ENCODE measurements around the gene SMPDL3A.
A peak's percentile ranks its signal among the peaks of the same experiment; 100 is the strongest.

The SMPDL3A gene

DNA sequence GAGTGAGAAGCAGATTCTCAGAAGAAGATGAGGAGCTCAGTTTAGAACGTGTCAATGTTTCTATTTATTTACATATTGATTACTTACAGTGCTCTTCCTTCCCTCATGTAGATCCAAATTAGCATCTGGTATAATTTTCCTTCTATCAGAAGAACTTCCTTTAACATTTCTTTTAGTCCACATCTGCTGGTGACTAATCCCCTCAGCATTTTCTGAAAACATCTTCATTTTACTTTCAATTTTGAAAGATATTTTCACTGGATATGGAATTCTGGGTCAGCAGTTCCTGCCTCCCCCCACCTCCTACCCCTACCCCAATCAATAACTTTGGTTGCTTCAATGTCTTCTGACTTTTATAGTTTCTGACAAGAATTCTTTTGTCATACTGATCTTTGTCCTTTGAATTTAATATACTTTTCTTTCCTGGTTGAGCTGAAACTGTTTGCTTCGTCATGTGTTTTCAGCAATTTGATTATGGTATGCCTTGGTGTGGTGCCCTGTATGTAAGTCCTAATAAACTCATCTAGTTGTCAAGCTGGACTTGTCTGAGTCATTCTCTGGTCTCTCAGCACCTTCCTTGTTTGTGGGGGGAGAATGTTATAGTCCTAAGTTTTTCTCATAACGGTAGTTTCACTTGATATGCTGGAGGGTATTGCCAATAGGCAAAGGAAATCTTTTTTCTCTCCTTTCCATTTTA is 57.0 kb downstream of the SMPDL3A start:
- no peaks in the 10 kb centered on the region for H3K4me1 ChIP-seq (ENCODE audit: insufficient read depth, low read length)
- no peak for TF ChIP-seq EZH2 (IDR thresholded peaks at IDR 0.05; ENCODE audit: borderline replicate concordance, low read depth, low read length, severe bottlenecking)
- TF ChIP-seq, protein P1, sequence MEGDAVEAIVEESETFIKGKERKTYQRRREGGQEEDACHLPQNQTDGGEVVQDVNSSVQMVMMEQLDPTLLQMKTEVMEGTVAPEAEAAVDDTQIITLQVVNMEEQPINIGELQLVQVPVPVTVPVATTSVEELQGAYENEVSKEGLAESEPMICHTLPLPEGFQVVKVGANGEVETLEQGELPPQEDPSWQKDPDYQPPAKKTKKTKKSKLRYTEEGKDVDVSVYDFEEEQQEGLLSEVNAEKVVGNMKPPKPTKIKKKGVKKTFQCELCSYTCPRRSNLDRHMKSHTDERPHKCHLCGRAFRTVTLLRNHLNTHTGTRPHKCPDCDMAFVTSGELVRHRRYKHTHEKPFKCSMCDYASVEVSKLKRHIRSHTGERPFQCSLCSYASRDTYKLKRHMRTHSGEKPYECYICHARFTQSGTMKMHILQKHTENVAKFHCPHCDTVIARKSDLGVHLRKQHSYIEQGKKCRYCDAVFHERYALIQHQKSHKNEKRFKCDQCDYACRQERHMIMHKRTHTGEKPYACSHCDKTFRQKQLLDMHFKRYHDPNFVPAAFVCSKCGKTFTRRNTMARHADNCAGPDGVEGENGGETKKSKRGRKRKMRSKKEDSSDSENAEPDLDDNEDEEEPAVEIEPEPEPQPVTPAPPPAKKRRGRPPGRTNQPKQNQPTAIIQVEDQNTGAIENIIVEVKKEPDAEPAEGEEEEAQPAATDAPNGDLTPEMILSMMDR (IDR thresholded peaks at IDR 0.05; ENCODE audit: borderline replicate concordance, extremely low read depth, low read length, poor library complexity, severe bottlenecking), result no peak
- no peak overlapping the region; the same call in 1 of the 2 replicates for H2AFZ ChIP-seq (ENCODE audit: low read depth, low read length)
- no peak overlapping the region for H3K27ac ChIP-seq (ENCODE audit: low read length)
- H3K4me3 ChIP-seq (ENCODE audit: low read depth in 1 of 2, low read length in 2 of 2), result no peak overlapping the region
- no peaks in the 10 kb centered on the region for H3K27me3 ChIP-seq (ENCODE audit: insufficient read depth, low read length, poor library complexity)
- H3K4me2 ChIP-seq (ENCODE audit: insufficient read depth, low read length), result no peak overlapping the region
- no peaks in the 10 kb centered on the region for H4K20me1 ChIP-seq (ENCODE audit: insufficient read depth, low read length)
- no peaks in the 10 kb centered on the region for H3K79me2 ChIP-seq (ENCODE audit: insufficient read depth, low read length)
- DNase-seq (no peak), ATAC-seq (ENCODE audit: insufficient read depth, low read depth) (no peak)
- H3K36me3 ChIP-seq (ENCODE audit: insufficient read depth, low read length), result no peaks in the 10 kb centered on the region
- no peak overlapping the region for H3K9ac ChIP-seq (ENCODE audit: low read depth, low read length)
- no peaks in the 10 kb centered on the region for H3K9me3 ChIP-seq (ENCODE audit: insufficient read depth, low read length, severe bottlenecking)

DNA sequence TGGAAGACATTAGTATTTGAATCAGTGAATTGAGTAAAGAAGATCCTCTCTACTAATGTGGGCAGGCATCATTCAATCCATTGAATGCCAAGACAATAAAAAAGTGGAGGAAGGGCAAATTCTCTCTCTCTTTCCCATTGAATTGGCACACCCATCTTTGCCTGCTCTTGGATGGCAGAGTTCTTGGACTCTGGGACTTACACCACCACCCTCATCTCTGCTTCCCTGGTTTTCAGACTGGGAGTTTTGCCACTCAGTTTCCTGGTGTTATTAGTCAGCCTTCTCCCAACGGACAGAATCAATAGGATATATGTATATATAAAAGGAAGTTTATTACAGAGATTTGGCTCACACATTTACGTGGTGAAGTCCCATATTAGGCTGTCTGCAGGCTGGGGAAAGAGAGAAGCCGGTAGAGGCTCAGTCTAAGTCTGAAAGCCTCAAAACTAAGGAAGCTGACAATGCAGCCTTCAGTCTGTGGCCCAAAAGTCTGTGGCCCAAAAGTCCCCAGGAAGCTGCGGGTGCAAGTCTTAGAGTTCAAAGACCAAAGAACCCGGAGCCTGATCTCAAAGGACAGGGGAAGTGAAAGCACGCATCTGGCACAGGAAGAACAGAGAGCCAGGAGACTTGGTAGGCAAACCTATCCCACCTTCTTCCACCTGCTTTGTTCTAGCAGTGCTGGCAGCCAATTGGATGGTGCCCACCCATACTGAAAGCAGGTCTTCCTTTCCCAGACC is 64.4 kb downstream of the SMPDL3A start:
- no peak overlapping the region for H2AFZ ChIP-seq (ENCODE audit: low read depth, low read length)
- no peaks in the 10 kb centered on the region for H3K36me3 ChIP-seq (ENCODE audit: insufficient read depth, low read length)
- DNase-seq (no peak), ATAC-seq (ENCODE audit: insufficient read depth, low read depth) (peak; percentile 40; the same call in 1 of the 3 replicates)
- no peak overlapping the region for H3K4me2 ChIP-seq (ENCODE audit: insufficient read depth, low read length)
- H4K20me1 ChIP-seq (ENCODE audit: insufficient read depth, low read length), result no peaks in the 10 kb centered on the region
- no peaks in the 10 kb centered on the region for H3K4me1 ChIP-seq (ENCODE audit: insufficient read depth, low read length)
- TF ChIP-seq, protein P1 (IDR thresholded peaks at IDR 0.05; ENCODE audit: borderline replicate concordance, extremely low read depth, low read length, poor library complexity, severe bottlenecking), result no peak
- TF ChIP-seq EZH2 (IDR thresholded peaks at IDR 0.05; ENCODE audit: borderline replicate concordance, low read depth, low read length, severe bottlenecking), result no peak
- H3K9ac ChIP-seq (ENCODE audit: low read depth, low read length), result no peak overlapping the region
- H3K4me3 ChIP-seq (ENCODE audit: low read depth in 1 of 2, low read length in 2 of 2), result no peak overlapping the region
- H3K79me2 ChIP-seq (ENCODE audit: insufficient read depth, low read length), result no peaks in the 10 kb centered on the region
- no peaks in the 10 kb centered on the region for H3K9me3 ChIP-seq (ENCODE audit: insufficient read depth, low read length, severe bottlenecking)
- H3K27ac ChIP-seq (ENCODE audit: low read length), result no peak overlapping the region
- H3K27me3 ChIP-seq (ENCODE audit: insufficient read depth, low read length, poor library complexity), result no peaks in the 10 kb centered on the region

Data from DND-41 (cell line).